Activated T-cell treated with anti-CD3 and anti-CD28 coated beads, Interleukin-2, amount 50 U/mL, for 4 hours (primary cell): Measurements from ENCODE around the gene MRGPRE. TPM values are rescaled to one million over a fixed set of nuclear protein-coding genes. Genes with fewer than 3 reads are reported as not detected.

Experiments
- ATAC-seq, 2 donors: fragments of 200-7000 bp; cut with Tn5 transposase; one replicate each; pipeline ENCODE4 v1.10.0; 2021
- DNase-seq: peaks from one replicate; pipeline ENCODE4 v3.0.0-alpha.2; 2020
- H3K27me3 Mint-ChIP-seq: one replicate; pipeline ENCODE4 v1.8.0; 2021; ENCODE audit warnings: low read depth, mixed read lengths
- H3K36me3 Mint-ChIP-seq: one replicate; pipeline ENCODE4 v1.8.0; 2022; ENCODE audit warnings: mixed read lengths; ENCODE audit not compliant: insufficient read depth
- H3K4me1 Mint-ChIP-seq: one replicate; pipeline ENCODE4 v1.8.0; 2021; ENCODE audit warnings: low read depth, mixed read lengths
- H3K4me3 Mint-ChIP-seq: one replicate; pipeline ENCODE4 v1.8.0; 2021; ENCODE audit warnings: mild to moderate bottlenecking, moderate library complexity, mixed read lengths
- H3K9me3 Mint-ChIP-seq: one replicate; pipeline ENCODE4 v1.8.0; 2021; ENCODE audit warnings: mixed read lengths
- total RNA-seq, 3 donors: library from RNA; stranded (reverse); gene quantifications; one replicate each; pipeline ENCODE4 v1.2.1, GENCODE V29; 2021

The MRGPRE gene
- total RNA-seq, 3 donors from 2014 or later, result not detected

- no peak for DNase-seq
- no peaks in the 10 kb centered on the region for H3K36me3 Mint-ChIP-seq
These were observed 10.0 kb downstream of the MRGPRE start for GRCh38 chr11:3222003-3222855.

GRCh38 chr11:3221408-3222002 lies 10.7 kb downstream of the MRGPRE start:
- ATAC-seq (no peak), DNase-seq (no peak)
- no peak overlapping the region for H3K4me3 Mint-ChIP-seq
- H3K27me3 Mint-ChIP-seq, result peaks cover 23% of the 10 kb centered on the region
- H3K4me1 Mint-ChIP-seq, result peaks cover 12% of the 10 kb centered on the region
- no peaks in the 10 kb centered on the region for H3K9me3 Mint-ChIP-seq
- no peaks in the 10 kb centered on the region for H3K36me3 Mint-ChIP-seq

More at GRCh38 chr11:3222003-3222855, 10.0 kb downstream of the MRGPRE start:
- no peak for ATAC-seq
- Mint-ChIP-seq H3K4me3 (no peak overlapping the region), H3K27me3 (peaks cover 17% of the 10 kb centered on the region), H3K9me3 (no peaks in the 10 kb centered on the region), H3K4me1 (peaks cover 8% of the 10 kb centered on the region)

- Mint-ChIP-seq H3K9me3 (no peaks in the 10 kb centered on the region), H3K27me3 (peaks cover 26% of the 10 kb centered on the region), H3K36me3 (no peaks in the 10 kb centered on the region), H3K4me3 (no peak overlapping the region), H3K4me1 (peaks cover 12% of the 10 kb centered on the region)
- no peak for ATAC-seq
- DNase-seq, result no peak
These were observed 11.5 kb downstream of the MRGPRE start for GRCh38 chr11:3220521-3221407.

GRCh38 chr11:3220101-3220500 lies 12.1 kb downstream of the MRGPRE start:
- ATAC-seq (no peak), DNase-seq (no peak)
- H3K4me3 Mint-ChIP-seq, result no peak overlapping the region
- peaks cover 32% of the 10 kb centered on the region for H3K27me3 Mint-ChIP-seq
- no peaks in the 10 kb centered on the region for H3K9me3 Mint-ChIP-seq
- no peaks in the 10 kb centered on the region for H3K36me3 Mint-ChIP-seq
- peaks cover 12% of the 10 kb centered on the region for H3K4me1 Mint-ChIP-seq

GRCh38 chr11:3219281-3219892 lies 12.8 kb downstream of the MRGPRE start:
- ATAC-seq (no peak), DNase-seq (no peak)
- peaks cover 12% of the 10 kb centered on the region for H3K4me1 Mint-ChIP-seq
- peaks cover 30% of the 10 kb centered on the region for H3K27me3 Mint-ChIP-seq
- H3K36me3 Mint-ChIP-seq, result no peaks in the 10 kb centered on the region
- no peak overlapping the region for H3K4me3 Mint-ChIP-seq
- H3K9me3 Mint-ChIP-seq, result no peaks in the 10 kb centered on the region

- ATAC-seq (no peak), DNase-seq (no peak)
- Mint-ChIP-seq H3K4me3 (no peak within 1 kb of the TSS), H3K27me3 (peaks cover 34% of the 10 kb centered on the region), H3K9me3 (no peaks in the 10 kb centered on the region), H3K36me3 (no peaks in the 10 kb centered on the region), H3K4me1 (peaks cover 12% of the 10 kb centered on the region)
These were observed 13.5 kb downstream of the MRGPRE start, which contains the start of gene MRGPRG for GRCh38 chr11:3218483-3219280. Gene MRGPRG (minus strand): TSS chr11:3218813. CDS start chr11:3218813, 0 bp downstream.

- H3K9me3 Mint-ChIP-seq, result no peaks in the 10 kb centered on the region
- no peaks in the 10 kb centered on the region for H3K36me3 Mint-ChIP-seq
- H3K4me3 Mint-ChIP-seq, result no peak overlapping the region
- DNase-seq (no peak), ATAC-seq (no peak)
- peaks cover 35% of the 10 kb centered on the region for H3K27me3 Mint-ChIP-seq
- H3K4me1 Mint-ChIP-seq, result peaks cover 9% of the 10 kb centered on the region
These were observed 14.3 kb downstream of the MRGPRE start for GRCh38 chr11:3217818-3218482.

- H3K27me3 Mint-ChIP-seq, result peaks cover 32% of the 10 kb centered on the region
- no peaks in the 10 kb centered on the region for H3K36me3 Mint-ChIP-seq
- H3K4me3 Mint-ChIP-seq, result no peak overlapping the region
- ATAC-seq (no peak), DNase-seq (no peak)
- H3K9me3 Mint-ChIP-seq, result peaks cover 9% of the 10 kb centered on the region
- H3K4me1 Mint-ChIP-seq, result peaks cover 5% of the 10 kb centered on the region
These were observed 16.1 kb downstream of the MRGPRE start for GRCh38 chr11:3216027-3216525.

GRCh38 chr11:3215346-3216026 lies 16.7 kb downstream of the MRGPRE start:
- Mint-ChIP-seq H3K4me3 (no peak overlapping the region), H3K36me3 (no peaks in the 10 kb centered on the region), H3K27me3 (peaks cover 32% of the 10 kb centered on the region), H3K9me3 (peaks cover 13% of the 10 kb centered on the region), H3K4me1 (peaks cover 5% of the 10 kb centered on the region)
- no peak for DNase-seq
- ATAC-seq, result no peak

- no peaks in the 10 kb centered on the region for H3K36me3 Mint-ChIP-seq
- DNase-seq (no peak), ATAC-seq (no peak)
- no peak overlapping the region for H3K4me3 Mint-ChIP-seq
- H3K9me3 Mint-ChIP-seq, result peaks cover 13% of the 10 kb centered on the region
- peaks cover 30% of the 10 kb centered on the region for H3K27me3 Mint-ChIP-seq
- H3K4me1 Mint-ChIP-seq, result peaks cover 5% of the 10 kb centered on the region
These were observed 17.9 kb downstream of the MRGPRE start for GRCh38 chr11:3214420-3214699.

GRCh38 chr11:3213659-3214419 lies 18.4 kb downstream of the MRGPRE start:
- DNase-seq, result no peak
- Mint-ChIP-seq H3K36me3 (no peaks in the 10 kb centered on the region), H3K9me3 (peaks cover 13% of the 10 kb centered on the region), H3K4me3 (no peak overlapping the region), H3K27me3 (peaks cover 30% of the 10 kb centered on the region), H3K4me1 (peaks cover 5% of the 10 kb centered on the region)
- ATAC-seq, result no peak

- Mint-ChIP-seq H3K36me3 (no peaks in the 10 kb centered on the region), H3K4me3 (no peak overlapping the region), H3K27me3 (peaks cover 4% of the 10 kb centered on the region), H3K4me1 (no peaks in the 10 kb centered on the region), H3K9me3 (peaks cover 13% of the 10 kb centered on the region)
- no peak for DNase-seq
- no peak for ATAC-seq
These were observed 23.9 kb downstream of the MRGPRE start for GRCh38 chr11:3208272-3208671.
